ENCODE measurements around the gene SEC23A.
"Not testable (repeated sequence)": the region's sequence is repeated elsewhere in the genome, so short reads cannot be mapped to it uniquely, and the experiment has no call there.

- TF ChIP-seq FOXA1 (IDR thresholded peaks at IDR 0.05); JUND (IDR thresholded peaks at IDR 0.05); YY1 (IDR thresholded peaks at IDR 0.05); SP1 (IDR thresholded peaks at IDR 0.05); TAF1 (conservative IDR thresholded peaks at IDR 0.05); ATF3 (IDR thresholded peaks at IDR 0.05): not testable (repeated sequence)
- TF ChIP-seq, protein P1, sequence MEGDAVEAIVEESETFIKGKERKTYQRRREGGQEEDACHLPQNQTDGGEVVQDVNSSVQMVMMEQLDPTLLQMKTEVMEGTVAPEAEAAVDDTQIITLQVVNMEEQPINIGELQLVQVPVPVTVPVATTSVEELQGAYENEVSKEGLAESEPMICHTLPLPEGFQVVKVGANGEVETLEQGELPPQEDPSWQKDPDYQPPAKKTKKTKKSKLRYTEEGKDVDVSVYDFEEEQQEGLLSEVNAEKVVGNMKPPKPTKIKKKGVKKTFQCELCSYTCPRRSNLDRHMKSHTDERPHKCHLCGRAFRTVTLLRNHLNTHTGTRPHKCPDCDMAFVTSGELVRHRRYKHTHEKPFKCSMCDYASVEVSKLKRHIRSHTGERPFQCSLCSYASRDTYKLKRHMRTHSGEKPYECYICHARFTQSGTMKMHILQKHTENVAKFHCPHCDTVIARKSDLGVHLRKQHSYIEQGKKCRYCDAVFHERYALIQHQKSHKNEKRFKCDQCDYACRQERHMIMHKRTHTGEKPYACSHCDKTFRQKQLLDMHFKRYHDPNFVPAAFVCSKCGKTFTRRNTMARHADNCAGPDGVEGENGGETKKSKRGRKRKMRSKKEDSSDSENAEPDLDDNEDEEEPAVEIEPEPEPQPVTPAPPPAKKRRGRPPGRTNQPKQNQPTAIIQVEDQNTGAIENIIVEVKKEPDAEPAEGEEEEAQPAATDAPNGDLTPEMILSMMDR (IDR thresholded peaks at IDR 0.05; ENCODE audit: low read depth, low read length, missing input control): not testable (repeated sequence)
- TF ChIP-seq, protein P2, sequence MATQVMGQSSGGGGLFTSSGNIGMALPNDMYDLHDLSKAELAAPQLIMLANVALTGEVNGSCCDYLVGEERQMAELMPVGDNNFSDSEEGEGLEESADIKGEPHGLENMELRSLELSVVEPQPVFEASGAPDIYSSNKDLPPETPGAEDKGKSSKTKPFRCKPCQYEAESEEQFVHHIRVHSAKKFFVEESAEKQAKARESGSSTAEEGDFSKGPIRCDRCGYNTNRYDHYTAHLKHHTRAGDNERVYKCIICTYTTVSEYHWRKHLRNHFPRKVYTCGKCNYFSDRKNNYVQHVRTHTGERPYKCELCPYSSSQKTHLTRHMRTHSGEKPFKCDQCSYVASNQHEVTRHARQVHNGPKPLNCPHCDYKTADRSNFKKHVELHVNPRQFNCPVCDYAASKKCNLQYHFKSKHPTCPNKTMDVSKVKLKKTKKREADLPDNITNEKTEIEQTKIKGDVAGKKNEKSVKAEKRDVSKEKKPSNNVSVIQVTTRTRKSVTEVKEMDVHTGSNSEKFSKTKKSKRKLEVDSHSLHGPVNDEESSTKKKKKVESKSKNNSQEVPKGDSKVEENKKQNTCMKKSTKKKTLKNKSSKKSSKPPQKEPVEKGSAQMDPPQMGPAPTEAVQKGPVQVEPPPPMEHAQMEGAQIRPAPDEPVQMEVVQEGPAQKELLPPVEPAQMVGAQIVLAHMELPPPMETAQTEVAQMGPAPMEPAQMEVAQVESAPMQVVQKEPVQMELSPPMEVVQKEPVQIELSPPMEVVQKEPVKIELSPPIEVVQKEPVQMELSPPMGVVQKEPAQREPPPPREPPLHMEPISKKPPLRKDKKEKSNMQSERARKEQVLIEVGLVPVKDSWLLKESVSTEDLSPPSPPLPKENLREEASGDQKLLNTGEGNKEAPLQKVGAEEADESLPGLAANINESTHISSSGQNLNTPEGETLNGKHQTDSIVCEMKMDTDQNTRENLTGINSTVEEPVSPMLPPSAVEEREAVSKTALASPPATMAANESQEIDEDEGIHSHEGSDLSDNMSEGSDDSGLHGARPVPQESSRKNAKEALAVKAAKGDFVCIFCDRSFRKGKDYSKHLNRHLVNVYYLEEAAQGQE (IDR thresholded peaks at IDR 0.05): not testable (repeated sequence)
- TF ChIP-seq, protein P3, sequence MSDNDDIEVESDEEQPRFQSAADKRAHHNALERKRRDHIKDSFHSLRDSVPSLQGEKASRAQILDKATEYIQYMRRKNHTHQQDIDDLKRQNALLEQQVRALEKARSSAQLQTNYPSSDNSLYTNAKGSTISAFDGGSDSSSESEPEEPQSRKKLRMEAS (IDR thresholded peaks at IDR 0.05): not testable (repeated sequence)
These were observed 57.1 kb downstream of the SEC23A start for GRCh38 chr14:39045889-39046288.

Measured in liver (tissue), 3 donors.